ENCODE measurements around the gene OR2T11.
"Not testable (repeated sequence)": the region's sequence is repeated elsewhere in the genome, so short reads cannot be mapped to it uniquely, and the experiment has no call there.

- TF ChIP-seq CTCF (IDR thresholded peaks at IDR 0.05; ENCODE audit: insufficient read depth, low read depth, low read length); EZH2 (IDR thresholded peaks at IDR 0.05; ENCODE audit: insufficient read depth, low read length): not testable (repeated sequence)
These were observed 28.8 kb upstream of the OR2T11 start for GRCh38 chr1:248663453-248664328.

Measured in astrocyte (in vitro differentiated cells and primary cell).